GM12891 (cell line): ENCODE results near the gene EVX1.

ENCODE experiments used
- POLR2A ChIP-seq: IDR thresholded peaks from 2 replicates; pipeline ENCODE4 v1.6.1; 2011; ENCODE audit warnings: low read depth, low read length, control low read depth
- POLR2AphosphoS5 ChIP-seq: IDR thresholded peaks from 2 replicates; pipeline ENCODE4 v1.6.1; 2011; ENCODE audit warnings: low read depth, low read length, control low read depth

- TF ChIP-seq POLR2AphosphoS5 (no peak), POLR2A (no peak)
Observed at GRCh38 chr7:27211084-27211446, 31.5 kb upstream of the EVX1 start.
